Prostate gland (tissue), 2 donors: Measurements from ENCODE around the gene EPHA6. TPM values are rescaled to one million over a fixed set of nuclear protein-coding genes. Genes with fewer than 3 reads are reported as not detected.

ENCODE experiments used
- DNase-seq: peaks from one replicate; pipeline ENCODE4 v3.0.0-alpha.2; 2019; ENCODE audit warnings: low spot score
- H3K27ac ChIP-seq, 2 donors: fragments of 200-600 bp; sonication (generic); 2 replicates each; pipeline ENCODE4 v1.5.1; 2017 to 2019
- H3K27me3 ChIP-seq: fragments of 200-600 bp; sonication (generic); replicated peaks from 2 replicates; pipeline ENCODE4 v1.5.1; 2019; ENCODE audit not compliant: insufficient read depth
- H3K36me3 ChIP-seq, 2 donors: fragments of 200-600 bp; sonication (generic); 1 replicate in 1 of 2; 2 replicates in 1 of 2; pipeline versions ENCODE4 v1.5.1 to v1.8.1; 2017 to 2019
- H3K4me1 ChIP-seq: fragments of 200-600 bp; sonication (generic); replicated peaks from 2 replicates; pipeline ENCODE4 v1.5.1; 2019
- H3K4me3 ChIP-seq, 2 donors: fragments of 200-600 bp; sonication (generic); 2 replicates each; pipeline ENCODE4 v1.5.1; 2017 to 2019
- H3K9me3 ChIP-seq: fragments of 200-600 bp; sonication (generic); 2 replicates; pipeline ENCODE4 v1.5.1; 2017
- CTCF ChIP-seq, 4 experiments: fragments of 200-600 bp in 2 of 4; fragments of 450-650 bp in 2 of 4; sonication (generic) in 2 of 4; IDR thresholded peaks; 1 replicate in 3 of 4; 2 replicates in 1 of 4; pipeline ENCODE4 v1.5.1; 2016 to 2019; ENCODE audit warnings: antibody characterized with exemption in 4 of 4, mild to moderate bottlenecking in 2 of 4, moderate library complexity in 2 of 4
- POLR2A ChIP-seq: fragments of 450-650 bp; IDR thresholded peaks from one replicate; pipeline ENCODE4 v1.6.1; 2016; ENCODE audit warnings: antibody characterized with exemption, mild to moderate bottlenecking
- POLR2AphosphoS5 ChIP-seq: sonication (generic); formaldehyde crosslinking; IDR thresholded peaks from one replicate; pipeline ENCODE4 v1.6.1; 2017; ENCODE audit warnings: antibody characterized with exemption
- WGBS: methylation state at CpG from one replicate; pipeline ENCODE4 v1.1.5; 2018; 5-methylcytosine and 5-hydroxymethylcytosine counted together
- intact Hi-C: fragments of 100-400 bp; cut with DNase I; formaldehyde crosslinking; loops from one replicate; pipeline ENCODE4 v1.14.2; 2022
- total RNA-seq, 2 donors: library from RNA; depleted of rRNA; stranded (reverse); fragments of >200 nt; gene quantifications; one replicate each; pipeline ENCODE4 v1.1.0, GENCODE V29; 2016

EPHA6 gene
- total RNA-seq, 2 donors from 2014 or later: 1.1 to 3.7 TPM

GRCh38 chr3:97421565-97421964 lies 607.2 kb downstream of the EPHA6 start:
- Histone ChIP-seq H3K36me3 (no peaks in the 10 kb centered on the region), H3K4me1 (no peaks in the 10 kb centered on the region), H3K9me3 (no peaks in the 10 kb centered on the region), H3K27ac (no peak overlapping the region), H3K4me3 (no peak overlapping the region), H3K27me3 (no peaks in the 10 kb centered on the region)
- DNase-seq: no peak
- intact Hi-C loops: no loop called here
- no peak for TF ChIP-seq POLR2AphosphoS5
- TF ChIP-seq POLR2A: no peak
- TF ChIP-seq CTCF (IDR thresholded peaks at IDR 0.05): no peak

- TF ChIP-seq POLR2A: no peak
- Histone ChIP-seq H3K4me3 (no peak overlapping the region), H3K9me3 (no peaks in the 10 kb centered on the region), H3K36me3 (no peaks in the 10 kb centered on the region), H3K27me3 (no peaks in the 10 kb centered on the region), H3K27ac (no peak overlapping the region), H3K4me1 (no peaks in the 10 kb centered on the region)
- WGBS: 100% methylated on average over 6 of the region's 6 CpGs
- DNase-seq: no peak
- intact Hi-C loops: no loop called here
Observed at GRCh38 chr3:97425002-97425401, 610.6 kb downstream of the EPHA6 start.

GRCh38 chr3:97430601-97431000 lies 616.2 kb downstream of the EPHA6 start:
- no peak for TF ChIP-seq POLR2A
- no peak for TF ChIP-seq POLR2AphosphoS5
- TF ChIP-seq CTCF (IDR thresholded peaks at IDR 0.05): no peak
- WGBS: 30% methylated on average over 2 of the region's 2 CpGs
- H3K9me3 ChIP-seq: no peaks in the 10 kb centered on the region
- no peak for DNase-seq
- no peaks in the 10 kb centered on the region for H3K36me3 ChIP-seq
- no peak overlapping the region for H3K27ac ChIP-seq
- H3K4me3 ChIP-seq: no peak overlapping the region
- intact Hi-C loops: no loop called here
- no peaks in the 10 kb centered on the region for H3K4me1 ChIP-seq
- no peaks in the 10 kb centered on the region for H3K27me3 ChIP-seq

- Histone ChIP-seq H3K4me1 (no peaks in the 10 kb centered on the region), H3K27ac (peak overlapping the region; percentile 46 to 70), H3K27me3 (no peaks in the 10 kb centered on the region), H3K4me3 (no peak overlapping the region), H3K9me3 (no peaks in the 10 kb centered on the region), H3K36me3 (no peaks in the 10 kb centered on the region)
- DNase-seq: no peak
- TF ChIP-seq POLR2A: no peak
- TF ChIP-seq POLR2AphosphoS5: peak; percentile 49
- intact Hi-C loops: no loop called here
- WGBS: 40% methylated on average over 2 of the region's 2 CpGs
Observed at GRCh38 chr3:97432914-97433313, 618.5 kb downstream of the EPHA6 start.

- intact Hi-C loops: no loop called here
- no peak for DNase-seq
- WGBS: 88% methylated on average over 1 of the region's 1 CpG
Observed at GRCh38 chr3:97438131-97438530, 623.7 kb downstream of the EPHA6 start.

More at GRCh38 chr3:97438131-97438530, 623.7 kb downstream of the EPHA6 start:
- no peak for TF ChIP-seq POLR2A
- TF ChIP-seq POLR2AphosphoS5: no peak
- no peak for TF ChIP-seq CTCF (IDR thresholded peaks at IDR 0.05)
- Histone ChIP-seq H3K9me3 (no peaks in the 10 kb centered on the region), H3K27me3 (no peaks in the 10 kb centered on the region), H3K4me3 (no peak overlapping the region), H3K36me3 (no peaks in the 10 kb centered on the region), H3K27ac (no peak overlapping the region), H3K4me1 (no peaks in the 10 kb centered on the region)
